Upper lobe of right lung (tissue), 1 donor: ENCODE data around the gene C11orf68. TPM values are rescaled to one million over a fixed set of nuclear protein-coding genes. Genes with fewer than 3 reads are reported as not detected.
"Not testable (repeated sequence)": the region's sequence is repeated elsewhere in the genome, so short reads cannot be mapped to it uniquely, and the experiment has no call there.

Experiments used
- ATAC-seq: fragments of 200-7000 bp; cut with Tn5 transposase; one replicate; pipeline ENCODE4 v1.9.1; 2020; ENCODE audit warnings: mild to moderate bottlenecking, moderate library complexity
- DNase-seq: peaks from one replicate; pipeline ENCODE4 v3.0.0-alpha.2; 2020
- H3K27ac ChIP-seq: fragments of 200-600 bp; one replicate; pipeline ENCODE4 v1.8.0; 2022
- H3K27me3 ChIP-seq: fragments of 200-600 bp; one replicate; pipeline ENCODE4 v1.8.0; 2022; ENCODE audit warnings: mild to moderate bottlenecking
- H3K36me3 ChIP-seq: fragments of 200-600 bp; one replicate; pipeline ENCODE4 v1.8.0; 2022
- H3K4me1 ChIP-seq: fragments of 200-600 bp; one replicate; pipeline ENCODE4 v1.8.0; 2022
- H3K4me3 ChIP-seq: fragments of 200-600 bp; one replicate; pipeline ENCODE4 v1.8.0; 2022; ENCODE audit warnings: mild to moderate bottlenecking
- H3K9me3 ChIP-seq: fragments of 200-600 bp; one replicate; pipeline ENCODE4 v1.8.0; 2022
- CTCF ChIP-seq: fragments of 200-600 bp; IDR thresholded peaks from one replicate; pipeline ENCODE4 v1.8.0; 2022; ENCODE audit warnings: antibody characterized with exemption
- intact Hi-C: fragments of 100-400 bp; cut with DNase I; formaldehyde crosslinking; loops from one replicate; pipeline ENCODE4 v1.11.0; 2022
- total RNA-seq: library from RNA; stranded (reverse); fragmentation: NEBNext Ultra II Directional; extraction: Animal tissue kit (Norgen Biotek cat#: 25700); gene quantifications from one replicate; pipeline ENCODE4 v1.2.1, GENCODE V29; 2021
- donor health status: DM: no; HTN: yes; CAD: no; lungs with severe emphysema.

Gene C11orf68
- total RNA-seq, 1 donor from 2014 or later: 34.7 TPM

- DNase-seq: no peak
- no peak overlapping the region for H3K27ac ChIP-seq
These were observed 22.5 kb downstream of the C11orf68 start for GRCh38 chr11:65896034-65896999.

GRCh38 chr11:65895482-65895981, 23.3 kb downstream of the C11orf68 start:
- Histone ChIP-seq H3K27me3 (no peaks in the 10 kb centered on the region), H3K36me3 (no peaks in the 10 kb centered on the region), H3K4me3 (no peak overlapping the region), H3K4me1 (peaks cover 44% of the 10 kb centered on the region), H3K9me3 (no peaks in the 10 kb centered on the region), H3K27ac (no peak overlapping the region)
- DNase-seq (no peak), ATAC-seq (no peak)
- intact Hi-C loops: no loop called here
- no peak for TF ChIP-seq CTCF

More at GRCh38 chr11:65896034-65896999, 22.5 kb downstream of the C11orf68 start:
- no peak for TF ChIP-seq CTCF
- H3K9me3 ChIP-seq: no peaks in the 10 kb centered on the region
- no peak overlapping the region for H3K4me3 ChIP-seq
- no peaks in the 10 kb centered on the region for H3K36me3 ChIP-seq
- peaks cover 42% of the 10 kb centered on the region for H3K4me1 ChIP-seq
- H3K27me3 ChIP-seq: no peaks in the 10 kb centered on the region
- no peak for ATAC-seq
- intact Hi-C loops: no loop called here

- DNase-seq (no peak), ATAC-seq (peak; percentile 2)
- peaks cover 48% of the 10 kb centered on the region for H3K4me1 ChIP-seq
- H3K27ac ChIP-seq: peak overlapping the region; percentile 87
- H3K4me3 ChIP-seq: peak overlapping the region; percentile 91
- H3K36me3 ChIP-seq: no peaks in the 10 kb centered on the region
- no peaks in the 10 kb centered on the region for H3K9me3 ChIP-seq
- TF ChIP-seq CTCF: no peak
- H3K27me3 ChIP-seq: no peaks in the 10 kb centered on the region
- intact Hi-C loops: no loop called here
These were observed 24.7 kb downstream of the C11orf68 start for GRCh38 chr11:65894034-65894591.

- Histone ChIP-seq H3K36me3 (no peaks in the 10 kb centered on the region), H3K9me3 (no peaks in the 10 kb centered on the region), H3K27ac (peak overlapping the region; percentile 96), H3K27me3 (no peaks in the 10 kb centered on the region), H3K4me1 (peaks cover 42% of the 10 kb centered on the region), H3K4me3 (peak overlapping the region; percentile 91)
- DNase-seq: no peak
- no peak for TF ChIP-seq CTCF
- ATAC-seq: no peak
- intact Hi-C loops: no loop called here
These were observed 26.1 kb downstream of the C11orf68 start for GRCh38 chr11:65892661-65893317.

- ATAC-seq, intact Hi-C loops: not testable (repeated sequence)
- peak overlapping the region; percentile 96 for H3K27ac ChIP-seq
These were observed 26.7 kb downstream of the C11orf68 start for GRCh38 chr11:65892137-65892540.

More at GRCh38 chr11:65892137-65892540, 26.7 kb downstream of the C11orf68 start:
- H3K9me3 ChIP-seq, DNase-seq, H3K36me3 ChIP-seq, H3K27me3 ChIP-seq: not testable (repeated sequence)
- H3K4me1 ChIP-seq: peaks cover 48% of the 10 kb centered on the region
- peak overlapping the region; percentile 91 for H3K4me3 ChIP-seq
